Stimulated activated CD8-positive, alpha-beta memory T cell treated with anti-CD3 and anti-CD28 coated beads, Interleukin-4, amount 100 ng/mL, for 24 hours (primary cell): ENCODE measurements around the gene CTPS2.
"Not testable (repeated sequence)": the region's sequence is repeated elsewhere in the genome, so short reads cannot be mapped to it uniquely, and the experiment has no call there.

ENCODE experiments used
- DNase-seq: peaks from one replicate; pipeline ENCODE4 v3.0.0-alpha.2; 2020; ENCODE audit warnings: low read depth

The CTPS2 gene

GRCh38 chrX:16712548-16713155 lies at the start of gene CTPS2:
Gene CTPS2 (minus strand): TSS chrX:16712669. CDS start chrX:16702902, 9,767 bp downstream.
- DNase-seq: peak; percentile 15

- DNase-seq: not testable (repeated sequence)
Measured at GRCh38 chrX:16761500-16761899, 49.0 kb upstream of the CTPS2 start.

GRCh38 chrX:16756724-16757123 lies 44.3 kb upstream of the CTPS2 start:
- DNase-seq: no peak

GRCh38 chrX:16754019-16754418 lies 41.5 kb upstream of the CTPS2 start:
- DNase-seq: no peak

- no peak for DNase-seq
Measured at GRCh38 chrX:16750136-16750535, 37.7 kb upstream of the CTPS2 start.

GRCh38 chrX:16748425-16748824 lies 36.0 kb upstream of the CTPS2 start:
- no peak for DNase-seq

GRCh38 chrX:16745659-16746058 lies 33.2 kb upstream of the CTPS2 start:
- no peak for DNase-seq

GRCh38 chrX:16745102-16745501 lies 32.6 kb upstream of the CTPS2 start:
- no peak for DNase-seq

- DNase-seq: no peak
Measured at GRCh38 chrX:16743604-16744325, 31.3 kb upstream of the CTPS2 start.

- DNase-seq: no peak
Measured at GRCh38 chrX:16739574-16739973, 27.1 kb upstream of the CTPS2 start.

GRCh38 chrX:16737024-16737423 lies 24.6 kb upstream of the CTPS2 start:
- no peak for DNase-seq

- no peak for DNase-seq
Measured at GRCh38 chrX:16733013-16733412, 20.5 kb upstream of the CTPS2 start.

GRCh38 chrX:16730450-16730849 lies 18.0 kb upstream of the CTPS2 start:
- DNase-seq: no peak

- DNase-seq: no peak
Measured at GRCh38 chrX:16727637-16728036, 15.2 kb upstream of the CTPS2 start.

GRCh38 chrX:16726347-16726988 lies 14.0 kb upstream of the CTPS2 start:
- not testable (repeated sequence) for DNase-seq

GRCh38 chrX:16725072-16725471 lies 12.6 kb upstream of the CTPS2 start:
- DNase-seq: no peak

- DNase-seq: no peak
Measured at GRCh38 chrX:16722481-16722880, 10.0 kb upstream of the CTPS2 start.

GRCh38 chrX:16719334-16720084 lies 7.0 kb upstream of the CTPS2 start, which contains the start of gene SYAP1:
Gene SYAP1 (plus strand): TSS chrX:16719612. CDS start chrX:16719725, 113 bp downstream.
- peak; percentile 97 for DNase-seq

GRCh38 chrX:16718824-16719333 lies 6.4 kb upstream of the CTPS2 start:
- DNase-seq: no peak

GRCh38 chrX:16716451-16716850 lies 4.0 kb upstream of the CTPS2 start:
- DNase-seq: not testable (repeated sequence)

GRCh38 chrX:16715638-16716037 lies 3.2 kb upstream of the CTPS2 start:
- not testable (repeated sequence) for DNase-seq

- DNase-seq: no peak
Measured at GRCh38 chrX:16714504-16714903, 2.0 kb upstream of the CTPS2 start.
